MM.1S (cell line): ENCODE data around the gene INTS11.

Experiments used
- DNase-seq: peaks from one replicate; pipeline ENCODE4 v3.0.0-alpha.2; 2015
- H2AFZ ChIP-seq: fragments of 300-600 bp; sonication (generic); 2 replicates; pipeline ENCODE4 v1.6.0; 2016; ENCODE audit warnings: antibody characterized with exemption, low read length
- H3F3A ChIP-seq: fragments of 300-600 bp; sonication (generic); 2 replicates; pipeline ENCODE4 v1.6.1; 2016; ENCODE audit warnings: mild to moderate bottlenecking, antibody characterized with exemption, low read length, moderate library complexity, mixed read lengths; ENCODE audit not compliant: insufficient read depth
- H3K27ac ChIP-seq: fragments of 300-600 bp; sonication (generic); 2 replicates; pipeline ENCODE4 v1.5.1; 2016; ENCODE audit warnings: mild to moderate bottlenecking, low read length
- H3K27me3 ChIP-seq: fragments of 300-600 bp; sonication (generic); replicated peaks from 2 replicates; pipeline ENCODE4 v1.6.0; 2016; ENCODE audit warnings: low read length; ENCODE audit not compliant: insufficient read depth
- H3K36me3 ChIP-seq: fragments of 300-600 bp; sonication (generic); replicated peaks from 2 replicates; pipeline ENCODE4 v1.6.1; 2016; ENCODE audit warnings: mild to moderate bottlenecking, low read length, mixed read lengths; ENCODE audit not compliant: insufficient read depth
- H3K4me1 ChIP-seq: fragments of 300-600 bp; sonication (generic); 2 replicates; pipeline ENCODE4 v1.6.1; 2016; ENCODE audit warnings: low read length, mixed read lengths
- H3K4me2 ChIP-seq: fragments of 300-600 bp; sonication (generic); 2 replicates; pipeline ENCODE4 v1.6.0; 2016; ENCODE audit warnings: low read depth, low read length
- H3K4me3 ChIP-seq: fragments of 300-600 bp; sonication (generic); 2 replicates; pipeline ENCODE4 v1.5.1; 2016; ENCODE audit warnings: low read length, mixed read lengths
- H3K79me2 ChIP-seq: fragments of 300-600 bp; sonication (generic); 2 replicates; pipeline ENCODE4 v1.6.1; 2016; ENCODE audit warnings: mixed run types, low read length, mixed read lengths
- H3K9ac ChIP-seq: fragments of 300-600 bp; sonication (generic); 2 replicates; pipeline ENCODE4 v1.6.1; 2016; ENCODE audit warnings: low read length, mixed read lengths
- H3K9me2 ChIP-seq: fragments of 300-600 bp; sonication (generic); replicated peaks from 2 replicates; pipeline ENCODE4 v1.6.1; 2016; ENCODE audit warnings: mild to moderate bottlenecking, low read length, mixed read lengths; ENCODE audit not compliant: insufficient read depth
- H3K9me3 ChIP-seq: fragments of 300-600 bp; sonication (generic); replicated peaks from 2 replicates; pipeline ENCODE4 v1.6.1; 2016; ENCODE audit warnings: mild to moderate bottlenecking, low read length, mixed read lengths; ENCODE audit not compliant: insufficient read depth
- H4K20me1 ChIP-seq: fragments of 300-600 bp; sonication (generic); 2 replicates; pipeline ENCODE4 v1.6.1; 2016; ENCODE audit warnings: mild to moderate bottlenecking, low read length, moderate library complexity, mixed read lengths; ENCODE audit not compliant: insufficient read depth
- CTCF ChIP-seq: fragments of 300-600 bp; sonication (generic); IDR thresholded peaks from 2 replicates; pipeline ENCODE4 v1.5.1; 2016; ENCODE audit warnings: antibody characterized with exemption, low read length, mixed read lengths
- EZH2 ChIP-seq: fragments of 300-600 bp; sonication (generic); optimal IDR thresholded peaks from 2 replicates; pipeline ENCODE3; 2017; ENCODE audit warnings: low read depth, mild to moderate bottlenecking, antibody characterized with exemption, low read length, mixed read lengths
- EZH2phosphoT487 ChIP-seq: fragments of 300-600 bp; sonication (generic); IDR thresholded peaks from 2 replicates; pipeline ENCODE4 v1.6.1; 2018; ENCODE audit warnings: antibody characterized with exemption, low read length

INTS11 gene

GRCh38 chr1:1361982-1362423 is 37.5 kb upstream of the INTS11 start:
- no peaks in the 10 kb centered on the region for H3F3A ChIP-seq
- H3K79me2 ChIP-seq: no peaks in the 10 kb centered on the region
- H3K9me3 ChIP-seq: no peaks in the 10 kb centered on the region
- H3K9ac ChIP-seq: no peak overlapping the region
- no peak for TF ChIP-seq CTCF
- no peak overlapping the region for H3K4me2 ChIP-seq
- no peaks in the 10 kb centered on the region for H3K9me2 ChIP-seq
- no peaks in the 10 kb centered on the region for H4K20me1 ChIP-seq
- H3K27me3 ChIP-seq: peaks cover 46% of the 10 kb centered on the region
- no peak overlapping the region for H2AFZ ChIP-seq
- DNase-seq: no peak
- no peaks in the 10 kb centered on the region for H3K36me3 ChIP-seq
- H3K4me3 ChIP-seq: no peak overlapping the region
- H3K27ac ChIP-seq: no peak overlapping the region
- H3K4me1 ChIP-seq: no peaks in the 10 kb centered on the region

DNA sequence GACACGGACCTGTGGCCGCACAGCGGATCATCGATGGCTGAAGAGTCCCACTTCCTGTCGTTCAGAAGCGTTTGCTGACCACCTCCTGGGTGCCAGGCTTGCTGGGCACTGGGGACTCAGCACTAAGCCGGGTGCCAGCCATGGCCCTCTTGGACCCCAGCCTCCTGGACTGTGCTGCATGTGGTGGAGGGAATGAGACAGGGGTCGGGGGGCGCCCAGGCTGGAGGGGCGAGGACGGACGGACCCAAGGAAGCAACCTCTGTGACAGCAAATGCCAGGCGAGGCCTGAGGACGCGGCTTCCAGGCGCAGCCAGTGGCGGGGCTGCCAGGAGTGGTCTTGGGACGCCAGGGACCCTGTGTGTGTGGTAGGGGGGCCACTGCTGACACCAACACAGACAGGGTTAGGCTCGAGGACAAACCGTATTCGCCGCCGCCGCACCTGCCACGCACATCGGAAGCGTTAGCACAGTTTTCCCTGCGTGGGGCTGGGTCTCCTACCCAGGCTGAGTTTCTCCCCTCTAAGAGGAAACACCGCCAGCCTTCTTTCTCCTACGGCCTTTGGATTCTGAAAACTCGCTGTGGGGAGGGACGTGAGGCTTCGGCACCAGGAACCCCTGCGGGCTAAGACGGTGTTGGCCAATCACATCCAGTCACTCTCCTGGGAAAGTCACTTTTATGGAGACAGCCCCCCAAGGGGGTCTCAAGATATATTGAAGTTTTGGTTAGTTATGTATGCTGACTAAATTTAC is 36.9 kb upstream of the INTS11 start:
- no peak overlapping the region for H3K9ac ChIP-seq
- H3F3A ChIP-seq: no peaks in the 10 kb centered on the region
- no peak for DNase-seq
- no peak overlapping the region for H3K4me2 ChIP-seq
- no peak overlapping the region for H3K4me3 ChIP-seq
- no peaks in the 10 kb centered on the region for H3K36me3 ChIP-seq
- TF ChIP-seq EZH2: no peak
- no peak for TF ChIP-seq CTCF
- TF ChIP-seq EZH2phosphoT487: no peak
- H3K9me2 ChIP-seq: no peaks in the 10 kb centered on the region
- no peak overlapping the region for H2AFZ ChIP-seq
- H4K20me1 ChIP-seq: no peaks in the 10 kb centered on the region
- no peak overlapping the region for H3K27ac ChIP-seq
- no peaks in the 10 kb centered on the region for H3K4me1 ChIP-seq
- H3K27me3 ChIP-seq: peaks cover 46% of the 10 kb centered on the region
- H3K79me2 ChIP-seq: no peaks in the 10 kb centered on the region
- H3K9me3 ChIP-seq: no peaks in the 10 kb centered on the region

- H3K27me3 ChIP-seq: peaks cover 46% of the 10 kb centered on the region
- no peaks in the 10 kb centered on the region for H3K79me2 ChIP-seq
- DNase-seq: no peak
- H3K36me3 ChIP-seq: no peaks in the 10 kb centered on the region
- TF ChIP-seq CTCF: no peak
- no peak for TF ChIP-seq EZH2
- no peak for TF ChIP-seq EZH2phosphoT487
- H2AFZ ChIP-seq: no peak overlapping the region
- no peaks in the 10 kb centered on the region for H3K4me1 ChIP-seq
- no peak overlapping the region for H3K4me2 ChIP-seq
- H3K9me3 ChIP-seq: no peaks in the 10 kb centered on the region
- H3K9me2 ChIP-seq: no peaks in the 10 kb centered on the region
- H4K20me1 ChIP-seq: no peaks in the 10 kb centered on the region
- H3K9ac ChIP-seq: no peak overlapping the region
- H3K27ac ChIP-seq: no peak overlapping the region
- no peak overlapping the region for H3K4me3 ChIP-seq
- no peaks in the 10 kb centered on the region for H3F3A ChIP-seq
These were observed 36.2 kb upstream of the INTS11 start for GRCh38 chr1:1360506-1361169.
